ENCODE results near the gene TMEM253.

TMEM253 gene

DNA sequence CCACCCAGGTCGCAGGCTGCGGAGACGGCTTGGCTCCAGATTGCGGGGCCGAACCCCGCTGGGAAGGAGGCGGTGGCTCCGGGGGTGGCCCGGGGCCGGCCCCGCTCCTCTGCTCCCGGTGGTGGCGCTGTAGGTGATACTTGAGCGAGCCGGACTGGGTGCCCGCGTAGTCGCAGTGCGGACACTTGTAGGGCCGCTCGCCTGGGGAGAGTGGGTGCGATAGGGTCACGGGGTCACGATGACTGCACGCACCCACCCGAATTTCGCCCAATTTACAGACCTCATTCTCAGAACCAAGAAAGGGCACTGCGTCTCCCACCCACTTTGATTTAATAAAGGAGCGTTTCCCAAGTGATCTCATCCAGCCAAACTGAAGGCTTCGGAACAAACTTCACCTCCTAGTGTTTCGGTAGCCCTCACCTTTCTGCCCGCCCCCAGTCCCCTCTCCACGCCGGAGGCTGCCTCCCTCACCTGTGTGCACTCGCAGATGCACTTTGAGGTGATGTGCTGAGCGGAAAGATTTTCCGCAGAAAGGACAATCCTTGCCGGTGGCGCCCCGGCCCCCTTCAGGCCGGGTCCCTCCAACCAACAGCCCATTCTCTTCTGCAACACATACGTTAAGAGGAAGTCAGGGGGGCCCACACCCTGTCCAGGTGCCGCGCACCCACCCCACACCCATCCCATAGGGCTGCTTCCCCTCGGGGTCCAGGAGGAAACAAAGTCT lies 9.8 kb upstream of the TMEM253 start:
- no peak for DNase-seq

DNA sequence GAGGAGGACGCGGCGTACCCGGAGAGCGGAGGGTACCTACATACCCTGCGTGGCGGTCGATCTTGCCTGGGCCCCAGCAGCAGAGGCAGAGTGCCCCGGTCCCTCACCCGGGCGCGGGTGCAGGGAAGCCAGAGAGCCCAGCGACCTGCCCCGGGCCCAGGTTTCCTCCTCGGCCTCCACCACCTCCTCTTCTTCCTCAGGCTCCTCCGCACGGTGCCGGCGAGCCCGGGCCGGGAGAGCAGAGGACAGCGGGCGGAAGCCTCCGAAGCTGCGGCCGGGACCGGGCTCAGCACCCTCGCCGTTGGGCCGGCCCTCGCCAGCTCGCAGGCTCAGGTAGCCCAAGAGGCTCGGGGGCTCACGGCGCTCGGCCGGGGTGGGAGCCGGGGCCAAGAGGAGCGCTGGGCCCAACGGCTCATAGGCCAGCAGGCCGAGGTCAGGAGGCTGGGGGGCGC lies 9.0 kb upstream of the TMEM253 start:
- no peak for DNase-seq

DNA sequence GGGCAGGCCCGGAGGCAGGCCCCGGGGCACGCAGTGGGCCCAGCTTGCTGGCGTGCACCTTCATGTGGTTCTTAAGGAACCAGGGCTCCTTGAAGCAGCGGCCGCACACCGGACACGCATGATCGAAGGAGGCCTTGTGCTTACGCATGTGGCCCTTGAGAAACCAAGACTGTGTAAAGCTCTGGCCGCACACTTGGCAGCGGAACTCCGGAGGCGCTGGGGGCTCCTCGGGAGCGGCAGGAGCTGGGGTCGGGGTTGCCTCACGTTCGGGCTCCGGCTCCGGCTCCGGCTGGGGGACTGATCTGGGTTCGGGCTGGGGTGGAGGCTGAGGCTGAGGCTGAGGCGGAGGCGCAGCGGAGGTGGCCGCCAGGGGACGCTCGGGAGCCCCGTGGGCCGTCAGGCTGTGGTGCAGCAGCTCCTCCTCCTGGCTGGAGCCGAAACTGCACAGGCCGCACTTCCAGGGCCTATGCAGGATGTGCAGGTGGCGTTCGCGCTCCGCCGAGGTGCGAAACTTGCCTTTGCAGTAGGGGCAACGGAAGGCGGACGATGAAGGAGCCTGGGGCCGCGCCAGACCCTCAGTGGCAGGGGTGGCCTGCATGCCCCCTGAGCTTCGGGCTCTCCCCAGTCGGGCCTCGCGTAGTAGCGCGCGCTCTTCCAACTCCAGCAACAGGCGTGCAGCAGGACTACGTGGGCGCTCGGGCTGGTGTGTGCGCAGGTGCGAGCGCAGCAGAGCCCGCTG lies 8.4 kb upstream of the TMEM253 start:
- peak; percentile 63 for DNase-seq

DNA sequence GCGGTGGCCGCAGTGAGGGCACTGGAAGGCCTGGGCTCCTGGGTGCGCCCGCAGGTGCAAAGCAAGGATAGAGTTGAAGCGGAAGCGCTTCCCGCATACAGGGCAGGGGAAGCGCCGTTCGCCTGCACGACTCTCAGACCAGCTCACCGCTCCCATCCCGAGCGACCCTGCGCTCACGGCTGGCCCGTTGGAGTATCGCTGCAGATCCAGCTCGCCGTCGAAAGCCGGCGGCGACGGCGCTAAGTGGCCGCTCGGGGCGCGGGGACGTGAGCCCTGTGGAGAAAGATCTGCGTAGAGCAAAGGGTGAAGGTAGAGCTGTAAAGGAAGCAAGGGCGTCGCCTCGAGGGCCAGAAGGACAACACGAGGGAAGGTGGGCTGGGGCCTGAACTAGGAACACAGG lies 7.8 kb upstream of the TMEM253 start:
- no peak for DNase-seq

DNA sequence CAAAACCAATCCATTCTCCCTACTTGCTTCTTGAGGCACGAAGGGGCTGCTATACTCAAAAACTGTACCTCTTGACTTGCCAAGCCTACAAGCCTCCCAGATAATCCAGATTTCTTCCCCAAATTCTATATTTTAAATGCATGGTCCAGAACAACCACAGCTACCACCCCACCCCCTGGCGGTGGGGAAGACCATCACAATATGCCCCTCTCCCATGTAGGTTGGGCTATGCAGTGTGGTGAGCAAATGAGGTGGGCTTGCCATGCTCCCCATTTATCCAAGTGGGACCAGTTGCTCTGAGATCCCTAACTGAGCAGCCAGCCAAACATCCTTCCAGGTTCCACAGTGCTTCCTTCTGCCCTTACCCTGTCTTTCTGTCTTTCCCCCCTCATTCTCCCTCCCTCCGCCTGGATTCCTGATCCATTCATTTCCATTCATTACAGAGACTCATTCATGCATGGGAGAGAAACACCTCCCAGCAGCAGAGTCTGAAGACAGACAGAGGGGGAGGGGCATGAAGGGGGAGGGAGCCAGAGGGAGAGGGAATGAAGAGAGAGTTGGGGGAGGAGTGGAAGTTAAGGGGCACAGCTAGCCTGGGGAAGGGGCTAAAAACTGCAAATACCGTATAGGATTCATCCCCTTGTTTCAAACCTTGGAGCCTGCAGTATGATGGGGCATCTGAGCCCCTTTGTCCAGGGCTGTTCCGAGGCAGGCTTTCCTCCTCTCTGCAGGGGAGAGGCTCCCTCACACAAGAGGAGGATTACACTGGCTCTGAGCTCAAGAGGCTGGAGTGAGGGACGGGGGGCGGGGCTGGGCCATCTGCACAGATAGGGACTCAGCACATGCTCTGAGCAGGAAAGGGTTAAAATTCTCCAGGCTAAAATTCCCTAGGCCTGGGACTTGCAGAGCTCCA lies 6.8 kb upstream of the TMEM253 start:
- peak; percentile 67 for DNase-seq

DNA sequence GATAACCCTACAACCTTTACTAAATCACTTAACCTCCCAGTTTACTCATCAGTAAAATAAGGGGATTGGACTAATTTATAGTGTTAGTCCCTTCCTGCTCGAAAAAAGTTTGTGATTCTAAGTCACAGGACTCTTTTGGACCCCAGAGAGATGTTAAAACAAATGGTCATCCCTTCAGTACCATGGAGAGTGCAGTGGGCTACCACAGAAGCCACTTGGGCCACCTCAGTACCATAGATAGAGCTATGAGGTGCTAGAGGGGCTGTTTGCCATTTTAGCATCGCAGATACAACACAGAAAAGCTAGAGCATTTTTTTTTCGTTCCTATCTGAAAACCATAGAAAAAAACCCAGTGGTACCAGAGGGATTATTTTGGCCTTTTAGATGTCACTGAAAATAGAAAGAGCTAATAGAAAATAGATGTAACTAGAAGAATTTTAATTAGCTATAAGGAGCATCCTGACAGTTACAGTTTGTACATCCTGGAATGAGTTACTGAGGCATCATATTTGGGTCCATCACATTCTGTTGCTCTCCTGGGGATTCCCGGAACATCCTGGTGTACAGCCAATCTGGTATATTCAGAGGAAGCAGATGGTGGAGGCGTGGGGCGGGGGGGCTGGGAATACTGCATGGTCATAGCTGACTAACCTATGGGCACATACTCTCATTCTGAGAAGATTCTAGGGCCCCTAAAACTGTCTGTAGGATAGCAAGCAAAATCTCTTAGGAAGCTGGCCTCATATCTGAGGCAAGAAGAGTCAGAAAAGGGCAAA lies 5.2 kb upstream of the TMEM253 start:
- DNase-seq: no peak

DNA sequence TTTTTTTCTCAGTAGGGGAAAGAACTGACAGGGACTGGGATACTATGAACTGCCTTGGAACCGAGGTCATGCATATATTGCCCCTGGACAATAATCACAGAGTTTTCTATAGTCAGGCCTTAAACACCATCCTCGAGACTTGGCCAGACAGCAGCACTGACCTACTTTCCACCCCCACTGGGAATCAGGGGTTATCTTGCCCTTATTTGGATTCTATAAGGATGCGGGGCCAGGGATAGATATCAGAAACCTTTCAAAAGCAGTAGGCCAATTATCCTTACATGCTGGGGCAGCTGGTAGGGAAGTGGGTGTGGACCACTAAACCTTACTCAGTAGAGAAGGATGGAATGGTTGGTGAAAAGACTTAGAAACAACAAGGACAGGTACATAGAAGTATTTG lies 4.4 kb upstream of the TMEM253 start:
- no peak for DNase-seq

DNA sequence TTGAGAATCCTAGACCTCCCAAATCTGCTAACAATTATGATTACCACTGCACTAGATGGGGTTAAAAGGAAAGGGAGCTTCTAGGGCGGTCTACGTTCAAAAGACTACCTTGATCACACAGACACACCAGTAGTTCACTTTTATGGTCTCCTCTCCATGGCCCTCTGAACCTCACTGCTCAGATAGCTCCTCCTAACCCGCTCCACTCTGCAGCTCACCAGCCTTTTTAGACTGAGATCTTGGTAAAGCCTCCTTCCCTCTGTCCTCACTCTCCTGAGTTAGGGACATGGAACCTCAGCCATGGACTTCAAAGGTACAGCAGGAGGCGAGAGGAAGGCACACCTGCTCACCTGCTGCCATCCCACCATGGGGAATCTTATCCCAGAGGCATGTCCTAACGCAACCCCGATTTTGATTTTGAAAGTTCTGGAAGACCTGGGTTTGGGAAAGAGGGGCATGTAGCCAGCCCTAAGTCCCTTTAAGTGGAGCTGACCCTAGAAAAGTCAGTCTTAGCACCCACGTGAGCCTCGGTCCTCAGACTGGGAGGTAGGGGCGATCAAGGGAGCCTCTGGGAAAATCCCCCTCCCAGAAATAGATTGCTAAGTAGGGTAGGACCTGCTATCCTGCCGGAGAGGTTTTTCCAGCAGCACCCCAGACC lies 3.8 kb upstream of the TMEM253 start:
- DNase-seq: no peak

DNA sequence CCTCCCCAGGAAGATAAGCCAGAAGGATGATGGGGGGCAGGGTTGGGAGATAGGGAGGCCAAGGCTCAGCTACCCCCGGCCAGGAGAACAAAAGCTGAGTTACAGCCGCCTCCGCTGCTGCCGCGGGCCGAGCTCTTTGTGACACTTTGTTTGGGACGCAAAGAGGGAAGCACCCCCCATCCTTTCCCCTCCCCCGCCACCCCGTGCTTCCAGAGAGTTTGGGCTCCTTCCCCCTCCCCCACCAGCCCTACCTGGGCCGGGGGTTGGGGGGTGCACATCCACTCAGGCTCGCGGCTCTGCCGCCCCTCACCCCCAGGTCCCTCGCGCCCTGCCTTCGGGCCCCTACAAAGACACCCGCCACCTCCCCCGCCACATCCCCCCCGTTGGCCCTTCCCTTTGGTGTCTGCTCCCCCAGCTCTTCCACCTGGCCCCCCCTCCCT lies 3.2 kb upstream of the TMEM253 start:
- DNase-seq: no peak

DNA sequence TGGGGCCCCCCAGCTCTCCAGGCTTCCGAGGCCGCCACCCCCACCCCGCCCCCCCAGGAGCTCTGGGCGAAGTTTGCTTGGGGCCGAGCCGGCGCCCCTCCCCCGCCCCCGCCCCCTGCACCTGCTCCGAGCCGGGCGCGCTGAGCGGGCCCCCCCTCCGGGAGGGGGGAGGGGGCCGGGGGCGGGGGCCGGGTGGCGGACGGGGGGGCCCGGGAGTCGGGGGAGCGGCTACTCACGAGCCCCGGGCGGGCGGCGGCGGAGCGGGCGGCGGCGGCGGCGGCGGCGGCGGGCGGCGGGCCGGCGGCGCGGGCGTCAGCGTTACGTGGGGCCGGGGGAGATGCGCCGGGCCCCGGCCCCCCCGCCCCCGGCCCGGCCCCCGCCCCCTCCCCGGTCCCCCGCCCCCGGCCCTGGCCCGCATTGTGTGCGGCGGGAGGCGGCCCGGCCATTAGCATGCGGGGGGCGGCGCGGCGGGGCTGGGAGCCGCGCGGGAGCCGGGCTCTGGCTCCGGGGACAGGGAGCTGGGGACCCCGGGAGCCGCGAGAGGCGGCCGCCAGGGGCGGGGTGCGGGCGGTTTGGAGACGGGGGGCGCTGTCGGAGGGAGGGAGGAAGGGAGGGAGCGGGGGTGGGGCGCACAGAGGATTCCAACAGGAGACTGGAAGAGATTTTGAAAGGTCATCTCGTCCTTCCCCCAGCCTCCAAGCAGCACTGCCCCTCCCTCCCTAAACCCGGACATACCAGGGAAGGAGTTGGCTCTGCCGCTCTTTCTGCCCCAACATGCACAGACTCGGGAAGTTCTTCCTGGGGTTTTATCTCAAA lies 2.6 kb upstream of the TMEM253 start, which contains the start of gene ZNF219:
Gene ZNF219, minus strand, starts transcription at position 580 of the 816 bp plus-strand sequence. CDS start 5,064 bp downstream, outside the sequence.
- DNase-seq: no peak

DNA sequence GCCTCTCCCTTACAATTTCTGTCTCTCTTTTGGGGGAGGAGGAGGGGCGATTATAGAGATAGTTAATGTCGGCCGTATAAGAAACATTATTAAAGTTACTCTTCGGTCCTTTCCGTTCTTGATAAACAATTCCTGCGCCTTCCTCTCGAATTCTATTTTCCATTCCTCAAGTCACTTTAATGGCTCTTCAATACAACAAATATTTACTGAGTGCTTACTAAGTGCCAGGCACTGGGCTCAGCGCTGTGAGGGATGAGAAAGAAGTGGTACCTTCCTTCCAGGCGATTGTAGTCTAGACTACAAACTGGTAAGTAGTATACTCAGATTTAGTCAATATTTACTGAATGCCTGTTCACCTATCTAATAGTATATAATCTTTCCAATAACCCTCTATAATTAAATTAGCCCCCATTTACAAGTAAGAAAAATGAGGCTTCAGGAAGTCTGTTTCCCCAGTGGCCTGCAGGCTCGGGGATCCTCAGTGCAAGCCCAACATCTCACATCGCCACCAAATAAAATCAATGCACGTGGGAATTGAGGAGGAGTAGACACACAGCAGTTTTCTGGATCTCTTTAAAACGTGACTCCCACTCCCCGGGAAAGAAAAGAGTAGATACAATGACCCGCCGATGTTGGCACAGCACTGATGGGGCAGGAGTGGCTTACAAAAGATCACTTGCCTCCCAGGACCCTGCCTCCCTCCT lies 1.8 kb upstream of the TMEM253 start:
- DNase-seq: peak; percentile 14

DNA sequence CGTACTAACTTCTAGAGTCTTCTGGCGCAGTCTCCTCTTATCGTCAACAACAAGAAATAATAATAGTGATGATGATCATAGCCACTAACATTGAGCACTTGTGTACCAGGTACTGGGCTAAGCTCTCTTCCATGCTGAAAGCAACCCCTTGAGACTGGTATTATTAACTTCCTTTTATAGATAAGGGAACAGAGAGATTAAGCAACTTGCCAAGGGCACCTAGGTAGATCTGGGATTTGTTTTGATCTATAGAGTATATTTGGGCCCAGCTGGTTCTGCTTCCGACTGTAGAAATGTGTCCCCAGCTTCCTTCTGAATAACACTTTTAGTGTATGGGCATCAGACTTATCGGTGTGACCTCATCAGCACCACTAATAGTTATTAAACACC lies 1.3 kb upstream of the TMEM253 start:
- no peak for DNase-seq

DNA sequence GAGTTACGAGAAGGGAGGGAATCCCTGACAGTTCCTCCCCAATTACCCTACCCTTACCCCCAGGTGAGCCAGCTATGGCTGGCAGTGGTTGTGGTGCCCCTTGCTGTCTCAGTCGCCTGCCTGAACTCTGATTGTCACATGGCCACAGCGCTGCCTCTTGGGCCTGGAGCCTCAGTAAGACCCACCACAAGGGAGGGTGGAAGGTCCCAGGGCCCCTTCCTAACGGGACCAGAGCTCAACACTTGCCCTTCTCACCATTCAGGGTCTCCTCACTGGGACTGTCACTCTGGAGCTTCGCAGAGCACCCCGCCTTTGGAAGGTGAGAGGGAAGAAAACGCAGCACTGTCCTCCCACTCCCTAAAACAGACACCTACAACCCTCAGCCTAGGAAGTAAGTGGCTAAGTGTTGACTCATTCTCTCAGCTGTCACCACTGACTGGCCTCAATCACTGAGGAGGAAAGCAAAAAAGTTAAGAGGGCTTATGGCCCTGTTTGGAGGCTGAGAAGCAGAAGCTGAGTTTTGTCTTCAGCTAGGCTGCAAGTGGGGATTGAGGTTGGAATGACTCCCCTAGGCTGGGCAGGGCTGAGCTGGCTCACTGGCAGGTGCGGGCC lies 1.0 kb downstream of the TMEM253 start:
- DNase-seq: no peak

DNA sequence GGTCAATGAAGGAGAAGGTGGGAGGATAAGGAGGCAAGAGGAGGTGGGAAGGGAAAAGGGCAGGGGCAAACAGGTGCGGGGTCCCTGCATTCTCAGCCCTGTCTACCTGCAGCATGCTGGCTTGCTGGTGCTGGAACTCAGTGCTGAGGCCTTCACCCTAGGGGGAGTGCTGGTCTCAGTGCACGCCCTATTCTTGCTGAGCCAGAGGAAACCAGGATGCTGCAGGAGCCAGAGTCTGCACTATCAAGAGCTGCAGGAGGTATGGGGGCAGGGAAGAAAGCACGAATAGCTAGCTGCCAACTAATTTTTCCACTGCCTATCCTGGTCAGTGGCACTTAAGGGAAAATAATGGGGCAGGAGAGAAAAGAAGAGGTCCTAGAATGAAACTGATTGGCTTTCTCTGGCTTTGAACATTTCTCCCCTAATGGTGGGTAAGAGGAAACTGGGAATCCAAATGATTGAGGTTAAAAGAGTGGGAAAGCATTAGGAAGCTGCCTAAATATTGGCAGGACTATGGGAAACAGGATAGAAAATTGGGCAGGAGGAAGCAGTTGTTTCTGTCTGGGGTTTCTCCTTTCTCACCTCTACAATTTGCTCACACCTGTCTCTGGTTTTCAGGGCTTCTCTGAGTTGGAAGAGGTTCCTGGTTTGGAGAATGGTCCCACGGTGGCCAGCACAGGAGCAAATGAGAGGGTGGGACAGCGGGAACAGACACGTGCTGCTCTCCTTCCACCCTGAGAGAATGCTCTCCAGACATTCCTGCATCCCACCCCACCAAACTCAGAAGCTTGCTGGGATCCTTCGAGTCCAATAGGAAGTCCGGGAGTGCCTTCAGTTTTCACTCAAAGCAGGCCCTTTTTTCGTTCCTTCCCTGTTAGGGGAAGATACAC lies 1.9 kb downstream of the TMEM253 start:
- DNase-seq: no peak

DNA sequence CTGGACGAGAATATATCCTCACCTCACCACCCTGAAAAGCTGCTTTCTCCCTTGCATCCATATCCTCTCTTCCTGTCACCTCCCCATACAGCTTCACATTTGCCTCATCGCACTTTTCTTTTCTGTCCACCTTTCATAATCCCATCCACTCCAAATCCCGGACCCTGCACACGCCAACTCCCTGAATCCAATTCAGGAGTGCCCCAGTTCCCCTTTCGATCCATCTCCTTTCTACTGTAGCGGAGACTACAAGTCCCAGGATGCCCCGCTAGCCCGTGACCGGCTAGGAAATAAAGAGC lies 2.5 kb downstream of the TMEM253 start:
- no peak for DNase-seq

DNA sequence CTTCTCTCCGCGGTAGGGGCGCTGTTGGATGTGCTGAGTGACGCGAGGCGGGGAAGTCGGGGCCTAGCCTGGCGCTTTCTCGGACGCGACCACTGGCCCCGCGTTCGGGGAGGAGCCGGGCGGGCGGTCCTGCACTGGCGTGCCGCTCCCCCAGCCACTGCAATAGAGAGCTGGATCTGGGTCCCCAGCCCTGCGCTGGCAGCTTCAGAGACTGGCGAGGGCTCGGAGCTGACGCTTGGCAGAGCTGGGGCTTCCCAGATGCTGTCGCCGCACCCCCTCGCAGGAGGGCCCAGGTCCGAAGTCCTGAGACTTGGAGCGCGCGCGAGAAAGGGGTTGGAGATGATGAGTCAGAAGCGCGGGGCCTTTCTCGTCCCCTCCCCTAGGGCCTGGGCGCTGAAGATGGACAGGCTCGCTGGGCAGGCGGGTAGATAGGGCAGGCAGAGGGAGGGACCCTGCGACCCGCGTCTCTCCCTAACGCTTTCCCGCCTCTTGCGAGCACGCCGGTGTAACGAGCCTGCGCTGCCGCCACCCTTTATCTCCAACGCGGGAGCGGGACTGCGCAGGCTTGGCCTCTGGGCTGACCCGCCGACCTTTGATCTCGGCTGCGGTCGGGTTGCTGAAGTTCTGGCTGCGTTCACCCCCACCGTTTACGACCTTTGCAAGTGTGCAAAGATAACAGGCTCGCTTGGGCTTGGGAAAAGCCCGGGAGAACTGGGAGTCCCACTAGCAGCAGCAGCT lies 3.0 kb downstream of the TMEM253 start:
- peak; percentile 86 for DNase-seq

DNA sequence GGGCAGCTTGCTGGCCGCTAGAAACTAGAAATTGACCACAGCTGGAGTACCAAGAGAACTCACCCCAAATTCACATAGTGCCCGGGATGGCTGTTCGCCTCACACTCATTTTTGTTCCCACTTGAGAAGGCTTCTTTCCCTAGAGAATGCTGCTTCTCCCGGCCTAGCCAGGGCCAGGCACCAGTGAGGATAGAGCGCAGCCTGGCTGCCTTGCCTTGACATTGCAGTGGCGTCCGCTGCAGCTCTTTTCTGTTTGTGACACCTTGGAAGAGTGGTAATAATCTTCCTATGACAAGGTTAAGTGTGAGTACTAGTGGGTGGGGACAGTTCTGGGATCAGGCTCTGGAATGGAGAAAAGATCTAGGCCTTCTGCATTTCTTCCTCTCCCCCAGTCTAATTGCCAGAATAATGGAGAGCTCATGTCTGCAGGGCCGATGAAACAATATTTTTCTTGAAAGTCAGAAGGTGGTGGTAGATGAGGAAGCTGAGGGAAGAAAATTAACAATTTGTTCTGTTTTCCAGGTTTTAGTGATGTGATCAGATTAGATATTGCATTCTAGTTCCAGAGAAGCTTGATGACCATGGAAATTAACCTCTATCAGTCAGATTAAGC lies 3.7 kb downstream of the TMEM253 start:
- peak; percentile 76 for DNase-seq

DNA sequence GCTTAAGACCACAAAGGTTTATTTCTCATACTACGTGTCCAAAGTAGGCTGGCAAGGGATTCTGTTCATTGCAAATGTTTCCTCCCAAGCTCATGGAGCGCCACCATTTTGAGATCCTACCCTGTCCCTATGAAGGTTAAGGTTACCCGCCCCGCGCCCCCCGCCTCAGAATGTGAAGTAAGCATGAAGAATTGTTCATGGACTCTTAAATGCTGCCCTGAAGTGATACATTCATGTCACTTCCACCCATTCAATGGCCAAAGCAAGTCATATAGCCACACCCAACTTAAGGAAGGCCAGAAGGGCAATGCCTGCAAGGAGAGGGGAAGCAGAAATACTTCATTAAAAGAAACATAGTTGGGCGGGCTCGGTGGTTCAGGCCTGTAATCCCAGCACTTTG lies 4.2 kb downstream of the TMEM253 start:
- DNase-seq: no peak

Measured in kidney glomerular epithelial cell (primary cell).